ENCODE results near the gene HCK.

HCK gene

GRCh38 chr20:32132911-32133549 is 81.0 kb downstream of the HCK start:
- TF ChIP-seq GATA3 (IDR thresholded peaks at IDR 0.05; ENCODE audit: low read depth, low read length) (no peak), GATA2 (IDR thresholded peaks at IDR 0.05; ENCODE audit: low read depth, low read length) (no peak)

GRCh38 chr20:32134026-32134425 is 82.0 kb downstream of the HCK start:
- TF ChIP-seq GATA3 (IDR thresholded peaks at IDR 0.05; ENCODE audit: low read depth, low read length) (no peak), GATA2 (IDR thresholded peaks at IDR 0.05; ENCODE audit: low read depth, low read length) (no peak)

DNA sequence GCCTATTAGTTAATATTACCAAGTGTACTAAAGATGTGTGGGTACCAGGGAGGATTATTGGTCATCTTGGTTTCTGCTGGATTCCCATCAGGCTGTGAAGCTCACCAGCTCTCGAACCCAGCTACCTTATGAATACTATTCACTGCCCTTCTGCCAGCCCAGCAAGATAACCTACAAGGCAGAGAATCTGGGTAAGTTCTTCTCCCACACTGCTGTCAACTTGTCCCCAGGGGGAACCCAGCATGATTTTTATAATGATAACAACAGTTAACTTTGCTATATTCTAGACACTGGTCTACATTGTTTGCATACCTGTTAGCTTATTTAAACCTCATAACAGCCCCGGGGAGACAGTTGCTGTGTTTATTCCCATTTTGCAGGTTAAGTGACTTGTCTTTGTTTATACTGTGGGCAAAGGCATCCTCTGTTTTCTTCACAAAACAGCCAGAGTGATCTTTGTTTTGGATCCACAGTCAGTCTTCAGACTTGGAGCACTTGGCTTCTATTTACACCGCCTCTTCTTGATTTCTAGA is 84.0 kb downstream of the HCK start:
- no peak for TF ChIP-seq GATA3 (IDR thresholded peaks at IDR 0.05; ENCODE audit: low read depth, low read length)
- no peak for TF ChIP-seq GATA2 (IDR thresholded peaks at IDR 0.05; ENCODE audit: low read depth, low read length)

GRCh38 chr20:32138921-32139320 is 86.9 kb downstream of the HCK start:
- TF ChIP-seq GATA2 (IDR thresholded peaks at IDR 0.05; ENCODE audit: low read depth, low read length) = no peak
- no peak for TF ChIP-seq GATA3 (IDR thresholded peaks at IDR 0.05; ENCODE audit: low read depth, low read length)

GRCh38 chr20:32139947-32140346 is 87.9 kb downstream of the HCK start:
- TF ChIP-seq GATA3 (IDR thresholded peaks at IDR 0.05; ENCODE audit: low read depth, low read length) (no peak), GATA2 (IDR thresholded peaks at IDR 0.05; ENCODE audit: low read depth, low read length) (no peak)

- TF ChIP-seq GATA2 (IDR thresholded peaks at IDR 0.05; ENCODE audit: low read depth, low read length) (no peak), GATA3 (IDR thresholded peaks at IDR 0.05; ENCODE audit: low read depth, low read length) (no peak)
Measured at GRCh38 chr20:32140603-32141002, 88.6 kb downstream of the HCK start.

DNA sequence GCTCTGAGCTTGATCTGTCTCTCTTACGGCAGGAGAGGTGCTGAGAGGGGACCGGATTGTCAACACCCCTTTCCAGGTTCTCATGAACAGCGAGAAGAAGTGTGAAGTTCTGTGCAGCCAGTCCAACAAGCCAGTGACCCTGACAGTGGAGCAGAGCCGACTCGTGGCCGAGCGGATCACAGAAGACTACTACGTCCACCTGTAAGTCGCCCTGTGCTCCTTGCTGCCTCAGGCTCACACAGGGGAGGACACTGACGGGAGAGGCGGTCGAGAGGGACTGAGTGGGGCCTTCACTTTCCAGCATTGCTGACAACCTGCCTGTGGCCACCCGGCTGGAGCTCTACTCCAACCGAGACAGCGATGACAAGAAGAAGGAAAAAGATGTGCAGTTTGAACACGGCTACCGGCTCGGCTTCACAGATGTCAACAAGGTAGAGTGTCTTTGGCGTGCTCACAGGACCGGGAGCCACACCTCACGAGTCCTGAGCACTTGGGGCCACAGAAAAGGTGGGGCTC is 89.5 kb downstream of the HCK start:
- TF ChIP-seq GATA2 (IDR thresholded peaks at IDR 0.05; ENCODE audit: low read depth, low read length) (no peak), GATA3 (IDR thresholded peaks at IDR 0.05; ENCODE audit: low read depth, low read length) (no peak)

DNA sequence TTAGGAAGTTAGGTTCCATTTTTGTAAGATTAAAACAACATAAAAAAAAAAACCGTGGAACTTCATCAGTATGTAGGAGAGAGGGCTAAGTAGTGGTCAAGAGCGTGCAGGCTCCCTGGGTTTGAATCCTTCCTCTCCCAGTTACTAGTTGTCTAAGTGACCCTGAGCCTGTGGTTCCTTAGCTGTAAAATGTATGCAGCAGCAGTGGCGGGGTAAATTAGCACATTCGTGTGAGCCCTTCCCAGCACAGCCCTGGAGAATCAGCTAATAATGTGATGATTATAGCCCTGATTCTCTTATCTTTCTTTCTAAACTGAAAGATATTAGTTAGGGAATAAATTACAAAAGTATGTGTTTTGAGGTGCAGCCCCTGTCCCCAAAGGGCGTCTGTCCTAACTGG is 90.0 kb downstream of the HCK start:
- no peak for TF ChIP-seq GATA2 (IDR thresholded peaks at IDR 0.05; ENCODE audit: low read depth, low read length)
- TF ChIP-seq GATA3 (IDR thresholded peaks at IDR 0.05; ENCODE audit: low read depth, low read length) = no peak

DNA sequence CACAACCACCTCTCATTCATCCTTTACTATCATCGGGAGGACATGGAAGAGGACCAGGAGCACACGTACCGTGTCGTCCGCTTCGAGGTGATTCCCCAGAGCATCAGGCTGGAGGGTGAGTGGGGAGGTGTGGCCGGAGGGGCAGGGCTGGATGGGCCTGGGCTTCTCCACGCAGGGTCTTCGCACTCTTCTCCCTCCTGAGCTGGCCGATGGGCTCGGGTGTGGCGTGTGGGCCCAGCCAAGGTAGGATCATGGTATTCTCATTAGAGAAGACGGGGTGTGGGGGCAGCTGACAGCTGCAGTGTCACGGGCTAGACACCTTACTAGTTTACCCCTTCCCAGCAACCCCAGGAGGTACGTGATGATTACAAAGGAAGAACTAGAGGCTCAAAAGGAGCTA is 90.9 kb downstream of the HCK start:
- TF ChIP-seq GATA2 (IDR thresholded peaks at IDR 0.05; ENCODE audit: low read depth, low read length) (no peak), GATA3 (IDR thresholded peaks at IDR 0.05; ENCODE audit: low read depth, low read length) (no peak)

- TF ChIP-seq GATA2 (IDR thresholded peaks at IDR 0.05; ENCODE audit: low read depth, low read length) (no peak), GATA3 (IDR thresholded peaks at IDR 0.05; ENCODE audit: low read depth, low read length) (no peak)
Measured at GRCh38 chr20:32144898-32145662, 93.0 kb downstream of the HCK start.

DNA sequence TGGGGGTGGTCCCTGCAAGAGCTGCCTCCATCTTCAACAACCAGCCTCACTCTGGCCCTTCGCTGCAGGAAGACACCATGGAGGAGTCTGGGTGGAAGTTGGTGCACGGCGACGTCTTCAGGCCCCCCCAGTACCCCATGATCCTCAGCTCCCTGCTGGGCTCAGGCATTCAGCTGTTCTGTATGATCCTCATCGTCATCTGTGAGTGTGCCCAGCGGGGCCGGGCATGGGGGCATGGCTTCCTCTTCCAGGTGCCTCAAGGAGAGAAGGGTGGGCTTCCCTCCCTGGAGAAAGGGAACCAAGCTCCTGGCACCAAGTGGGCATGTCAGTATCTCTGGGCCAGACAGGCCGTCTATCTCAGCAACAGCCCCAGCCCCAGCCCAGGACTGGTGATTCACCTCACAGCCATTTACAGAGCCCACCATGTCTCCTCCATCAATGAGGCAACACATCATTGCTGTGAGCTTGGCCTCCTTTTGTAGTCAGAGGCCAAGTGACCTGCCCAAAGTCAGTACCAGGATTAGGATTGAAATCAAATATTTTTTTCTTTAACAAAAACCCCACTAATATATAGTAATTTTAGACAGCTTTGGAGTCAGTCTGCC is 97.6 kb downstream of the HCK start:
- TF ChIP-seq GATA3 (IDR thresholded peaks at IDR 0.05; ENCODE audit: low read depth, low read length) = no peak
- TF ChIP-seq GATA2 (IDR thresholded peaks at IDR 0.05; ENCODE audit: low read depth, low read length) = no peak

DNA sequence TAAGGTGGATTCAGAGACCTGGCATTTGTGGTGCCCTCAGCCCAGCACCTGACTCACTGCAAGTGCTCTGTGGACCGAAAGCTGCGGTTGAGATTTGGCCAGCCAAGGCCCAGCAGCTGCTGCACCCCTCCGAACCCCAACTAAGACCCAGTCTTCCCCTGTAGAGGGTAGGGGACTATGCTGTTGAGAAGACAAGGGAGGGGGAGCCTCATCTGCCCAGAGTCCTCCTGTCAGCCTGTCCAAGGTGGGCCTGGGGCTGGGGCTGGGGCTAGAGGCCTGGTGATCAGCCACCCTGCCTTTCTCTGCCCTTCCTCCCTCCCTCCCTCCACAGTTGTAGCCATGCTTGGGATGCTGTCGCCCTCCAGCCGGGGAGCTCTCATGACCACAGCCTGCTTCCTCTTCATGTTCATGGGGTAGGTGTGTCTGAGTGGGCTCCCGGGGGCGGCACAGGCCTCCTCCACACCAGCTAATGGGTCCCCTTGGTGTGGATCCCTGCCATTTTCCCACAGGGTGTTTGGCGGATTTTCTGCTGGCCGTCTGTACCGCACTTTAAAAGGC is 98.3 kb downstream of the HCK start:
- TF ChIP-seq GATA2 (IDR thresholded peaks at IDR 0.05; ENCODE audit: low read depth, low read length) (no peak), GATA3 (IDR thresholded peaks at IDR 0.05; ENCODE audit: low read depth, low read length) (no peak)

Data from SH-SY5Y (cell line).